Epidermal melanocyte (primary cell): Measurements from ENCODE around the gene MEF2A.

Experiments used
- DNase-seq: peaks from one replicate; pipeline ENCODE4 v3.0.0; 2011; ENCODE audit warnings: low spot score; ENCODE audit not compliant: insufficient read length

Gene MEF2A

GRCh38 chr15:99562238-99562637 is 3.5 kb upstream of the MEF2A start:
- DNase-seq = no peak

GRCh38 chr15:99564221-99565048 is 1.3 kb upstream of the MEF2A start:
- no peak for DNase-seq

- no peak for DNase-seq
Observed at GRCh38 chr15:99565049-99565298, 810 bp upstream of the MEF2A start.

- DNase-seq = no peak
Observed at GRCh38 chr15:99566157-99566897, 543 bp downstream of the MEF2A start.

GRCh38 chr15:99568625-99569352 is 3.0 kb downstream of the MEF2A start:
- no peak for DNase-seq

GRCh38 chr15:99571299-99571698 is 5.5 kb downstream of the MEF2A start:
- DNase-seq = no peak

GRCh38 chr15:99574048-99574447 is 8.3 kb downstream of the MEF2A start:
- no peak for DNase-seq

GRCh38 chr15:99574502-99574901 is 8.7 kb downstream of the MEF2A start:
- DNase-seq = no peak

- DNase-seq = no peak
Observed at GRCh38 chr15:99578809-99579208, 13.0 kb downstream of the MEF2A start.

- DNase-seq = no peak
Observed at GRCh38 chr15:99580076-99580475, 14.3 kb downstream of the MEF2A start.

GRCh38 chr15:99582508-99582960 is 16.8 kb downstream of the MEF2A start:
- DNase-seq = no peak

GRCh38 chr15:99584081-99584600 is 18.4 kb downstream of the MEF2A start:
- DNase-seq = no peak

- no peak for DNase-seq
Observed at GRCh38 chr15:99586121-99586520, 20.3 kb downstream of the MEF2A start.

- DNase-seq = no peak
Observed at GRCh38 chr15:99589801-99590200, 24.0 kb downstream of the MEF2A start.

- DNase-seq = no peak
Observed at GRCh38 chr15:99590913-99591646, 25.3 kb downstream of the MEF2A start.

GRCh38 chr15:99592145-99592791 is 26.5 kb downstream of the MEF2A start:
- no peak for DNase-seq

GRCh38 chr15:99593070-99593469 is 27.3 kb downstream of the MEF2A start:
- DNase-seq = no peak

GRCh38 chr15:99594916-99595315 is 29.1 kb downstream of the MEF2A start:
- no peak for DNase-seq

GRCh38 chr15:99598296-99598695 is 32.5 kb downstream of the MEF2A start:
- no peak for DNase-seq

- no peak for DNase-seq
Observed at GRCh38 chr15:99603828-99604227, 38.0 kb downstream of the MEF2A start.

- DNase-seq = no peak
Observed at GRCh38 chr15:99604865-99605264, 39.1 kb downstream of the MEF2A start.
